NB4 (cell line): ENCODE data around the gene BPGM.

Experiments
- MYC ChIP-seq: IDR thresholded peaks from 2 replicates; pipeline ENCODE4 v1.6.1; 2011; ENCODE audit warnings: low read depth, low read length
- POLR2A ChIP-seq: IDR thresholded peaks from 2 replicates; pipeline ENCODE4 v1.6.1; 2011; ENCODE audit warnings: mild to moderate bottlenecking; ENCODE audit not compliant: insufficient read length; ENCODE audit errors: extremely low read depth
- TF ChIP-seq, protein P1 (sequence below): IDR thresholded peaks from one replicate; pipeline ENCODE4 v1.5.1; 2012; ENCODE audit warnings: low read depth, low read length
- TF ChIP-seq, protein P2 (sequence below): IDR thresholded peaks from 2 replicates; pipeline ENCODE4 v1.6.1; 2011; ENCODE audit warnings: low read depth, low read length

DNA sequence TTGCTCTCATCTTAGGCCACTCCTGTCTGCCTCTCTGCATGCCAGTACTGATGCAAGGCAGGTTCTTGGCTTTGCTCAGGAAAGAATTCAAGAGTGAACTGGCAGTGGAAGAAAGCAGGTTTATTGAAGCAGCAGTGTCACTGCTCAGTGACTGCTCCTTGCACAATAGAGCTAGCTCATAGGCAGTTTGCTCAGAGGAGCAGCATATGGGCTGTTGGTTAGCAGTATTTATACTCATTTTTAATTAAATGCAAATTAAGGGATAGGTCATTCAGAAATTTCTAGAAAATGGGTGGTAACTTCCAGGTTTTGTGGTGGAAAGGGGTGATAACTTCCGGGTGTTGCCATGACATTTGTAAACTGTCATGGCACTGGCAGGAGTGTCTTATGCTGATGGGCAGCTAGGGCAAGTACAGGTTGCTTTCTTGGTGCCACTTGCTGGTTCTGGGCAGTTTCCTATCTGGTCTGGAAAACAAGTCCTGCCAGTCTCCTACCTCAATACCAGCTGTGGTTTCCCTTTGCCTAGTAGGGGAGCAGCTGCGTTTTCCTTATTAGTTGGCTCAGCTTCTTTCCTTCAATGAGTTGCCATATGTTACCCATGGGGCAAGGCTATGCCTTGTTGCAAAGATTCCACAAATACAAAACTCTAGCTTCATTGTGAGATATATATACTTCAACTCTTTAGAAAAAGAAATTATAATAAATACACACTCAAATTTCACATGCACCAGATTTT is 68.0 kb downstream of the BPGM start:
- no peak for TF ChIP-seq POLR2A
- TF ChIP-seq, protein P1, sequence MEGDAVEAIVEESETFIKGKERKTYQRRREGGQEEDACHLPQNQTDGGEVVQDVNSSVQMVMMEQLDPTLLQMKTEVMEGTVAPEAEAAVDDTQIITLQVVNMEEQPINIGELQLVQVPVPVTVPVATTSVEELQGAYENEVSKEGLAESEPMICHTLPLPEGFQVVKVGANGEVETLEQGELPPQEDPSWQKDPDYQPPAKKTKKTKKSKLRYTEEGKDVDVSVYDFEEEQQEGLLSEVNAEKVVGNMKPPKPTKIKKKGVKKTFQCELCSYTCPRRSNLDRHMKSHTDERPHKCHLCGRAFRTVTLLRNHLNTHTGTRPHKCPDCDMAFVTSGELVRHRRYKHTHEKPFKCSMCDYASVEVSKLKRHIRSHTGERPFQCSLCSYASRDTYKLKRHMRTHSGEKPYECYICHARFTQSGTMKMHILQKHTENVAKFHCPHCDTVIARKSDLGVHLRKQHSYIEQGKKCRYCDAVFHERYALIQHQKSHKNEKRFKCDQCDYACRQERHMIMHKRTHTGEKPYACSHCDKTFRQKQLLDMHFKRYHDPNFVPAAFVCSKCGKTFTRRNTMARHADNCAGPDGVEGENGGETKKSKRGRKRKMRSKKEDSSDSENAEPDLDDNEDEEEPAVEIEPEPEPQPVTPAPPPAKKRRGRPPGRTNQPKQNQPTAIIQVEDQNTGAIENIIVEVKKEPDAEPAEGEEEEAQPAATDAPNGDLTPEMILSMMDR, result no peak
- TF ChIP-seq, protein P2, sequence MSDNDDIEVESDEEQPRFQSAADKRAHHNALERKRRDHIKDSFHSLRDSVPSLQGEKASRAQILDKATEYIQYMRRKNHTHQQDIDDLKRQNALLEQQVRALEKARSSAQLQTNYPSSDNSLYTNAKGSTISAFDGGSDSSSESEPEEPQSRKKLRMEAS, result no peak
- no peak for TF ChIP-seq MYC
